GM23248 (cell line): ENCODE results near the gene ALMS1.
"Not testable (repeated sequence)": the region's sequence is repeated elsewhere in the genome, so short reads cannot be mapped to it uniquely, and the experiment has no call there.

Source experiments
- EZH2 ChIP-seq: fragments of 200-600 bp; sonication (generic); IDR thresholded peaks from 2 replicates; pipeline ENCODE4 v1.6.1; 2018; ENCODE audit warnings: antibody characterized with exemption, mild to moderate bottlenecking; ENCODE audit not compliant: insufficient read depth, poor library complexity, severe bottlenecking
- EZH2phosphoT487 ChIP-seq: fragments of 200-600 bp; sonication (generic); IDR thresholded peaks from 2 replicates; pipeline ENCODE4 v1.6.1; 2018; ENCODE audit warnings: antibody characterized with exemption, moderate library complexity, mild to moderate bottlenecking, low read depth; ENCODE audit not compliant: insufficient read depth

DNA sequence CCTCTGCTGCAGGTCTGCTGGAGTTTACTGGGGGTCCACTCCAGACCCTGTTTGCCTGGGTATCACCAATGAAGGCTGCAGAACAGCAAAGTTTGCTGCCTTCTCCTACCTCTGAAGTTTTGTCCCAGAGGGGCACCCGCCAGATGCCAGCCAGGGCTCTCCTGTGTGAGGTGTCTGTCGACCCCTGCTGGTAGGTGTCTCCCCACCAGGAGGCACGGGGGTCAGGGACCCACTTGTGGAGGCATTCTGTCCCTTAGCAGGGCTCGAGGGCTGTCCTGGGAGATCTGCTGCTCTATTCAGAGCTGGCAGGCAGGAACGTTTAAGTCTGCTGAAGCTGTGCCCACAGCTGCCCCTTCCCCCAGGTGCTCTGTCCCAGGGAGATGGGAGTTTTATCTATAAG lies 124.8 kb downstream of the ALMS1 start:
- not testable (repeated sequence) for TF ChIP-seq EZH2, EZH2phosphoT487
